Measurements from ENCODE around the gene MPV17L2. TPM values are rescaled to one million over a fixed set of nuclear protein-coding genes. Genes with fewer than 3 reads are reported as not detected.
A peak's percentile ranks its signal among the peaks of the same experiment; 100 is the strongest.

MPV17L2 gene
- total RNA-seq, 1 donor from 2014 or later = 9.4 TPM

DNA sequence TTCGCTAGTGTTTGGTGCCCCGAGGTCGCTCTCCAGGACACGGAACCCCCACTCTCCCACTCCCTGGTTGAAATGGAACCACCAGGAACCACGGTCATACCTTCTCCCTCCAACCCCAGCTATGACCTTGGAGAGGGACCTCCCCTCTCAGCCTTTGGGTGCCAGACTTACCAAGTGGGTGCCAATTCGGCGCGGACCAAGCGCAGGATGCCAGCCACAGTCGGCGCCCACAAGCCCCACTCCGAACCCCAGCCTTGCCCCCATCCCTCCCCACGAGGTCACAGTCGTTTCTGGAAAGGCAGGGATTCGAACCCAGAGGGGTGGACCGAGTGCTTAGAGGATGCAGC, 32.3 kb downstream of the MPV17L2 start:
- intact Hi-C loops (cut with DNase I) = no loop called here
- no peak for ATAC-seq (ENCODE audit: poor library complexity)

DNA sequence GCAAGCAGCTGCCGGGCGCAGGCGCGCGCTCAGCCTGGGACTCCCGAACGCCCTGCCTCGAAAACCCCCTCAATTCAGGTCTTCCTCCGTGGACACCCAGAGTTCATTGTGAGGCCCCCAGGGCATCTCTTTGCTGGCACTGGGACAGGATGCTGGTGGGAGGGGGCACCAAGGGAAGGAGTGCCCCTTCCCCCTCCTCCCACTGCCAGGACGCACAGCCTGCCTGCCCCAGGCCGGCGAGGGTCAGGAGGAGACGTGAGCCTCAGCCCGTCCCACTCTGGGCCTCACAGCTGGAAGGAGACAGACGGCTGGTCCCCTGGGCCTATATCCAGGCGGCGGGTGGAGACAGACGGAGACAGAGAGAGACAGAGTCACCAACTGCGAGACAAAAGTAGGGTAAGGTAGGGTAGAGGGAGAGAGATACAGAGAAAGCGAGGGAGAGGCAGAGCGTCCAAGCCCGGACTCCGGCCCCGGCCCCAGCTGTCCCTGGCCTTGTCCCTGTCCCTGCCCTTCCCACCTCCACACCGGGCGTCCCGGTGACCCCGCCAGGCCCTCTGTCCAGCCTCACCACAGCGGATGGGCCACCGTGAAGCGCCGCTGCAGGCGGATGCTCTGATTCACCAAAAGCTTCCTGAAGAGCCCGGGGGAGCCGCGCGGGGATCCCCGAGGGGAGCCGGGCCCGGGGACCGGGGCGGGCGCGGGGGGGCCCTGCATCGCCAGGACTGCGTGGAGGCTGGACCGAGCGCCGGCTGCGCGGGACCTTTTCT, 32.9 kb downstream of the MPV17L2 start, which contains the start of gene PDE4C:
PDE4C (minus strand) TSS at position 737 of the 767 bp plus-strand sequence; CDS start at position 714, 23 bp downstream.
- ATAC-seq (ENCODE audit: poor library complexity) (no peak), DNase-seq (no peak)
- intact Hi-C loops (cut with DNase I) = no loop called here

More for the DNA sequence above, 32.3 kb downstream of the MPV17L2 start:
- no peak for DNase-seq

DNA sequence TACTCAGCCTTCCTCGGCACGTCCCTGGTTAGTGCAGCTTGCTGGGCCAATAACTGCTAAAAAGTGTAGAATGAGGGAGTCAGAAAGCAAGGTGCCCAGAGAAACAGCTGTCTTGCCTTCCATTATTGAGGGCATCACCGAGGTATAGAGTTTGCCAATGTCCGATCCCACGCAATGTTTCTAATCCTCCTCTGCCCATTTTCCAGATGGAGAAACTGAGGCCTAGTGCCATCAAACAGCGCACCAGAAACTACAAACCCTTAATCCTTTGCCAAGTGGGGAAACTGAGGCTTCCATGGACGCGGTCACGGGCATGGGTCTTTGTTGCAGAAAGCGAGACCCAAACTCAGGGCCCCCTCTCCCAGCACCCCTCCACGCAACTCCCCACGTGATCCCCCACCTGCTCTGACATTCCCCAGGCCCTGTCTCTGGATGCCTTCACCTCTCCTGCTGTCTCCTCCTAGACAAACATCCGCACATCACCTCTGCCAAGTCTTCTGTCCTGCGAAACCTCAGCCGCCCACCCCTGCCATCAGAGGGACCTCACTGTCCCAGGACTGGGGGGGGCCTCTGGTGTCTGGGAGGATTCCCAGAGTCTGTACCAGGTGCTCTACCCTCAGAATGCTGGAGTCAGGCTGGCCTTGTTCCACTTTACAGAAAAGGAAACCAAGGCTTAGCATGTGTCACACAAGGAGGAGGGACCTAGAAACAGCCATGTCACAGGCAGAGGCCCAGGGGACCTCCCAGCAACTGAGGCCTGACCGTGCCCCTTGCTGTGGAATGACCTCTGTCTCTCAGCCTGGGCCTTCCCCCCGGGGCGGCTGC, 34.1 kb downstream of the MPV17L2 start:
- DNase-seq (no peak), ATAC-seq (ENCODE audit: poor library complexity) (no peak)
- intact Hi-C loops (cut with DNase I) = no loop called here

DNA sequence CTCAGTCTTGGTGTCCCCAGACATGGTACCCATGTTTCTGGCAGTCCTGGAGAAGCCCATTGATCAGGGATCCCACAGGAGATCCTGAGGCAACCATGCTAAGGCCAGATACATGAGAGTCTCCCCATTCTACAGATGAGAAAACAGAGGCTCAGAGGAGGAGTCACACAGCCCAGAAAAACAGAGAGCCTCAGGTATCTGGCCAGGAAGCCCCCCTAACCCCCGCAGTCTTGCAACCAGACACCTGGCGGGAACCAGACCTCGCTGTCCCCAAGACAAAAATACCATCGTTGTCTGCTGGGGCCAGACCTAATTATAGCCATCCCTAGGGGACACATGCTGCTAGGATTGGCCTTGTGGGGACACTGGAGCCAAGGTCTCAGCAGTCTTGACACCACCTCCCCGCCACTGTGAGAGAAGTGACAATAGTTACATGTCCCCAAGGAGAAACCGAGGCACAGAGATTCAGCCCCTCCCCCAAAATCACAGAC, 34.8 kb downstream of the MPV17L2 start:
- ATAC-seq (ENCODE audit: poor library complexity) = no peak
- intact Hi-C loops (cut with DNase I) = no loop called here
- no peak for DNase-seq

DNA sequence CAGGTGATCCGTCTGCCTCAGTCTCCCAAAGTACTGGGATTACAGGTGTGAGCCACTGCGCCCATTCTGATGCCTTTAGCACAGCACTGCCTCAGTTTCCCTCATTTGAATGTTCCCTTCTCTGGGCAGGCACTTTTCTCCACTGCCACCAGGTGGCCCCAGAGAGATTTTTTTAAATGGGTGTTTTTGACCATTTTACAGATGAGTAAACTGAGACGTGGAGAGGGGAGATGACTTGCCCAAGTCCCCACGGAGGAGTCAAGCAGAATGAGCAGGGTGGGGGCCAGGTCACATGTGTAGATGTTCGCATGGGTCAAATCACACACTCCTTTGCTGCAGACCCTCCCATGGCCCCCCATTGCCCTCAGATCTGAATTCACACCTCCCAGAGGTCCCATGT, 36.5 kb downstream of the MPV17L2 start:
- no peak for ATAC-seq (ENCODE audit: poor library complexity)
- DNase-seq = no peak
- intact Hi-C loops (cut with DNase I) = no loop called here

DNA sequence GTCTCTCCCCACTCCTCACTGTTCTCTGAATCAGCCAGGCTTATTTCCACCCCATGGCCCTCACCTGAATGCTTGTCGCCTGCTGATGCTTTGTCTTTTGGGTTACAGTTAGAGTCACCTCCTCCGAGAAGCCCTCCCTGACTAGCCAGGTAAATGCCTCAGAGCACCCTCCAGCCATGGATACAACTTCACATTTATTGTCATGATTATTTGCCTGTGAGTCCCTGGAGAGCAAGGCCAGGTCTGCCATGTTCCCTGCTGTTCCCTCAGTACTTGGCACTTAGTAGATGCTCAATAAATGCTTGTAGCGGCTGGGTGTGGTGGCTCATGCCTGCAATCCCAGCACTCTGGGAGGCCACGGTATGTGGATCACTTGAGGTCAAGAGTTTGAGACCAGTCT, 36.9 kb downstream of the MPV17L2 start:
- DNase-seq = no peak
- ATAC-seq (ENCODE audit: poor library complexity) = no peak
- intact Hi-C loops (cut with DNase I) = no loop called here

DNA sequence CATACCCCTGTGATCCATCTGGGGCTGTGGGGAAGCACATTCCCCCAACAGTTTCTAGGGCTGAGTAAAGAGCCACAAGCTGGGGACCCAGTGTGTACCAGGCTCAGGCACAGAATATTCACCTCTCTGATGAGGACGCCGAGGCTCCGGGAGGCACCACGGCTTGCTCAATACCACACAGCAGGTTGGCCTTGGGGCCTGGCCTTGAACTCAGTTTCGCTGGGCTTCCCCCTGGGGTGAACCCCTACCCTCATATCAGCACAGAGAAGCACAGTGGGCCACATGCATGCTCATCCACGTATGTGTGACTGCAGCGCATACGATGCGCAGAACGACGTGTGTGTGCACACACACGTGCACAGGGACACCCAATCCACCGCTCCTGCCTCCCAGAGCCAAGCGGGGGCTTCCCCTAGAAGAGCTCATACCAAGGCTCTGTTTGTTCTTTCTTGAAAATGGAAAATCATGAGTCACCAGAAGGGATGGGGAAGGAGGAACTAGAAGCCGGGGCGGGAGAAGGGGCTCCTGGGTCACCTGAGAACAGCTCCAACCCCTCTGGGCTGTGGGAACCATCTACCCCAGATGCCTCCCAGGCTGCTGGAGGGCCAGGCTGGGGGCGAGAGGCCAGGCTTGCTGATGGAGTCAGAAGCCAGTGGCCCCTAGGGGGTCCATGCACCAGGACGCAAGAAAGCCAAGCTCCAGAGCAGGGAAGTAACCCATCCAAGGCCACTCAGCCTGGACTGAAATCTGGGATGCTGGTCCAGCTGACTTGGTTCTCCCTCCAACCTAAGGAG, 38.1 kb downstream of the MPV17L2 start:
- DNase-seq (no peak), ATAC-seq (ENCODE audit: poor library complexity) (no peak)
- intact Hi-C loops (cut with DNase I) = no loop called here

DNA sequence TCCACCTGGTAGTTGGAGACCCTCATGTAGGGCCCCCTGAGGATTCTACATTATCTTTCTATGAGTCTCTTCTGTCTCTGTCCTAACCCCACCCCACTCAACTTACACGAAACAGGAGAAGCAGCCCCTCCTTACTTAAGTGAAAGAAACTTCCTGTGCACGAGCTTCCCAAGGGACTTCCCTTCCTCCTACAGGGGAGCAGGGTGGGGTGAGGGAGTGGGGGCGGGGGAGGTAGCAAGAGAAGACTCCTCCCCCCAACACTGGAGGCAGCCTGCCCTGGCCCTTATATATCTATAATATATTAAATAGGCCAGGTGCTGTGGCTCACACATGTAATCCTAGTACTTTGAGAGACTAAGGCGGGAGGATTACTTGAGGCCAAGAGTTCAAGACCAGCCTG, 38.8 kb downstream of the MPV17L2 start:
- no peak for DNase-seq

DNA sequence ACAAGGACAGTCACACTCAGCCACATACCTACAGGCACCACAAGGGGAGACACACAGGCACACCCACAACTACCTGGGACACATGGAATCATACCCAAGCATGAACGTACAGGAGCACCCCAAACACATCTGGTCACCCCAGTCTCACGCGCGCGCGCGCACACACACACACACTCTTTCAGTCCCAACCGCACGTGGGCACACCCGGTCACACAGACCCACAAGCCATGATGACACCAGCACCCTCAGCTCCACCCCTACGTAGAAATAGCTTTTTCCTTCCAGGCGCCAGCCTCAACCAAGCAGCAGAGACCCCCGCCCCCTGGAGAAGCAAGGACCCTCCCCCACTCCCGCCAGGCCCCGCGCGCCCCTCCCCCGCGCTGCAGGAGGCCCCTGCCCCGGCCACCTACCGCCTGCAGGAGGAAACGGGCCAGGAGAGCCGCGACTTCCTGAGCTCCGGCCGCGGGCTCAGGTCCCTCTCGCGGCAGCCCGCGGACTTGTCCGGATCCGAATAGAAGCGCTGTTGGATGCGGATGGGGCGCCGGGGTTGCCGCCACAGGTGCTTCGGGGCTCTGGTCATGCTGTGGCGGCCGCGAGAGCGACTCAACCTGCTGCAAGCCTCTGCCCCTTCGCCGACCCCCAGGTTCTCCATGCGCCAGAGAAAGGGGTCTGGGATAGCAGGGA, 39.7 kb downstream of the MPV17L2 start:
- intact Hi-C loops (cut with DNase I) = no loop called here
- no peak for DNase-seq
- ATAC-seq (ENCODE audit: poor library complexity) = no peak

More for the DNA sequence above, 38.8 kb downstream of the MPV17L2 start:
- intact Hi-C loops (cut with DNase I) = no loop called here
- no peak for ATAC-seq (ENCODE audit: poor library complexity)

DNA sequence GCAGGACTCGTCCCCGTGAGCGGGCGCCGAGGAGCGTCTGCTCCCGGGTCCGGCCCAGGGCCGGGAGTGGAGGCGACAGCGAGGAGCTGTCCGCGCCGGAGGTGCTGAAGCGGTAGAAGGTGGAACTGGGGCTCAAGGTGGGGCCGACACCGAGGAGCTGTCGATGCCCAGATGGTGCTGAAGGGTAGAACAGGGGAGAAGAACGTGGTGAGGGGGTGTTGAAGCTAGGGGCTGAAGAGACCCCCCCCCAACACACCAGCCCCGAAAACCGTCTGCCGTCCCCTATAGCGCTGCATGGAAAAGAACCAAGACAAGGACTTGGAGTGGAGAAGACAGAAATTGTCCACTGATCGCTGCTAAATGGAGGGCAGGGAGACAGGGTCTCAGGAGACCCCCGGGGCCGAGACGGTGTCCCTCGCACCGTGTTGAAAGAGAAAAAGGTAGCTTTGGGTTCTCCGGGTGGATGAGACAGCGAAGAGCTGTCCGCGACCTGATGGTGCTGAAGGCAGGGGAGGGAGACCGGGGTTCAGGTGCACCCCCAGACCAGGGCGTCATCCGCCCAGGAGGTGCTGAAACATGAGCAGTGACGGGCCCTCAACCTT, 40.3 kb downstream of the MPV17L2 start:
- intact Hi-C loops (cut with DNase I) = no loop called here
- peak; percentile 59 for DNase-seq
- peak; percentile 62 for ATAC-seq (ENCODE audit: poor library complexity)

DNA sequence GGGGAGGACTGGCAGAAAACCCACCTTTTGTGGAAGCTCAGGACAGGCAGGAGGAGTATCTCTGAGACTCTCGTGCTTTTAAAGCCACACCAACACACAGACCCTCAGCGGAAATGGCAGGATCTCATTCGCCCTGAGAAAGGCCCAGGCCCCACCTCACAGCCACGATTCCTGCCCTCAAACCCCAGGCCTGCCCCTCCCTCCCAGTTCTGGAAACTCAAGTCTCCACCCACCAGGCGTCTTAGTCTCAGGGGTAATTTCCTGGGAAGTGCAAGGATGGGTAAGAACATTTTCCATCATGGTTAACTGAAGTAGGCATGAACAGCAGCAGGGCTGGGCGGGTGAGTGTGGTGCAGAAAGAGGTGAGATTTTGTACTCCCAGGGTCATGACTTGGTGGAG, 41.2 kb downstream of the MPV17L2 start:
- intact Hi-C loops (cut with DNase I) = no loop called here
- DNase-seq (no peak), ATAC-seq (ENCODE audit: poor library complexity) (no peak)

DNA sequence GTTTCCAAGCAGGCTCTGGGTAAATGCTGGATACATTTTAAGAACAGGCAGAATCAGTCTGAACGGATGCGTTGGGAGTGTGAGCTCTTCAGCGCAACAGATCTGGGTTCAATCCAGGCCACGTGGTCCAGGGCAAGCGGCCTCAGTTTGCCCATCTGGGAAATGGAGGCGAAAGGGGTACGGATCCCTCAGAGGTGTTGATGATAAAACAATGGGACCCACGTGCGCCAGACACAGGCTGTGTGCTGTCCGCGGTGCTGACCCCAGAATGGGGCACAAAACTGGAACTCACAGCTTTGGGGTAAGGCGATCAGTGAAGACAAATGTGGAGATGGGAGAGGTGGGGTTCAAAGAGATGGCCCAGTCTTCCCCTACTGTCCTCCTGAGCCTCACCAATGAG, 46.3 kb downstream of the MPV17L2 start:
- DNase-seq (no peak), ATAC-seq (ENCODE audit: poor library complexity) (no peak)
- intact Hi-C loops (cut with DNase I) = no loop called here

DNA sequence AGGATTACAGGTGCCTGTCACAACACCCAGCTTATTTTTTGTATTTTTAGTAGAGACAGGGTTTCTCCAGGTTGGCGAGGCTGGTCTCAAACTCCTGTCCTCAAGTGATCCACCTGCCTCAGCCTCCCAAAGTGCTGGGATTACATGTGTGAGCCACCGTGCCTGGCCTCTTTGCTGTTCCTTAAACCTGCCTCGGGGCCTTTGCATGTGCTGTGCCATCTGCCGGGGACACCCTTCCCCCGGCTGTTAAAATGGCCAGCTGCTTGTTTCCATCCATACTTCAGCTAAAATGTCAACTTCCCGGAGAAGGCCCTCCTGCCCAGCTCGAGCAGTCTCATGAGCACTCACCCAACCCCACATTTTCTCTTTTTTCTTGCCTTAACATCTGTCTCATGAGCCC, 52.3 kb downstream of the MPV17L2 start:
- ATAC-seq (ENCODE audit: poor library complexity) = no peak
- intact Hi-C loops (cut with DNase I) = no loop called here
- no peak for DNase-seq

Other genes starting within 250 kb of the MPV17L2 start
- not detected for gene KCNN1, start 226.1 kb upstream of the MPV17L2 start, total RNA-seq
- gene ARRDC2, start 185.0 kb upstream of the MPV17L2 start, total RNA-seq = 19.1 TPM
- 0.75 TPM for gene IL12RB1, start 106.3 kb upstream of the MPV17L2 start, total RNA-seq
- gene MAST3, start 95.4 kb upstream of the MPV17L2 start, total RNA-seq = 4.9 TPM
- gene PIK3R2, start 40.1 kb upstream of the MPV17L2 start, total RNA-seq = 20.8 TPM
- gene IFI30, start 19.4 kb upstream of the MPV17L2 start, total RNA-seq = 23.1 TPM
- gene RAB3A, start 10.8 kb downstream of the MPV17L2 start, total RNA-seq = 26.7 TPM
- 1.8 TPM for gene PDE4C, start 33.2 kb downstream of the MPV17L2 start, total RNA-seq
- gene IQCN, start 81.2 kb downstream of the MPV17L2 start, total RNA-seq = 0.35 TPM
- 107 TPM for gene JUND, start 88.4 kb downstream of the MPV17L2 start, total RNA-seq
- 103 TPM for gene LSM4, start 129.9 kb downstream of the MPV17L2 start, total RNA-seq
- 33.6 TPM for gene PGPEP1, start 147.4 kb downstream of the MPV17L2 start, total RNA-seq
- 0.54 TPM for gene GDF15, start 192.9 kb downstream of the MPV17L2 start, total RNA-seq
- gene LRRC25, start 204.4 kb downstream of the MPV17L2 start, total RNA-seq = 3.6 TPM
- 30.4 TPM for gene SSBP4, start 226.2 kb downstream of the MPV17L2 start, total RNA-seq
- 26.0 TPM for gene ISYNA1, start 244.9 kb downstream of the MPV17L2 start, total RNA-seq